MCF 10A (cell line): Measurements from ENCODE around the gene GAMT. TPM values are rescaled to one million over a fixed set of nuclear protein-coding genes. Genes with fewer than 3 reads are reported as not detected.

Experiments
- BruUV-seq: library from RNA; stranded (reverse); fragments of 400-500 nt; replicated peaks from 2 replicates; lab custom pipeline; 2021; lab: Mats Ljungman, UMichigan
- CTCF ChIA-PET: fragments of 300-600 bp; sonication (Branson Sonifier 250); formaldehyde crosslinking; extraction: SDS; loops from one replicate; lab custom pipeline; 2021; ENCODE audit warnings: antibody characterized with exemption, inconsistent platforms; lab: Yijun Ruan, JAX
- POLR2A ChIA-PET: fragments of 300-600, 350-650 bp; sonication (Branson Sonifier 250); formaldehyde crosslinking; extraction: SDS; loops from one replicate; lab custom pipeline; 2020; ENCODE audit warnings: antibody characterized with exemption, inconsistent platforms; lab: Yijun Ruan, JAX
- DNase-seq: peaks from one replicate; pipeline ENCODE4 v3.0.0-alpha.2; 2018; ENCODE audit not compliant: unreplicated experiment
- H3K27ac Mint-ChIP-seq: one replicate; pipeline ENCODE4 v1.8.0; 2022; ENCODE audit warnings: mild to moderate bottlenecking, low read depth, mixed read lengths; ENCODE audit not compliant: unreplicated experiment
- H3K27me3 Mint-ChIP-seq: one replicate; pipeline ENCODE4 v1.8.0; 2022; ENCODE audit warnings: mixed read lengths; ENCODE audit not compliant: insufficient read depth, unreplicated experiment
- H3K36me3 Mint-ChIP-seq: one replicate; pipeline ENCODE4 v1.8.0; 2022; ENCODE audit warnings: mild to moderate bottlenecking, moderate library complexity, mixed read lengths; ENCODE audit not compliant: insufficient read depth, unreplicated experiment
- H3K4me1 Mint-ChIP-seq: one replicate; pipeline ENCODE4 v1.8.0; 2022; ENCODE audit warnings: mixed read lengths; ENCODE audit not compliant: insufficient read depth, unreplicated experiment
- H3K4me3 Mint-ChIP-seq: one replicate; pipeline ENCODE4 v1.8.0; 2022; ENCODE audit warnings: mild to moderate bottlenecking, moderate library complexity, mixed read lengths; ENCODE audit not compliant: unreplicated experiment
- H3K9me3 Mint-ChIP-seq: one replicate; pipeline ENCODE4 v1.8.0; 2022; ENCODE audit warnings: mixed read lengths; ENCODE audit not compliant: unreplicated experiment
- CTCF ChIP-seq: fragments of 200-600 bp; IDR thresholded peaks from one replicate; pipeline ENCODE4 v1.8.0; 2022; ENCODE audit warnings: antibody characterized with exemption, mild to moderate bottlenecking; ENCODE audit not compliant: unreplicated experiment
- intact Hi-C: fragments of 100-400 bp; cut with micrococcal nuclease; formaldehyde crosslinking; loops from 2 replicates; pipeline ENCODE4 v1.14.1; 2022
- total RNA-seq: library from RNA; stranded (reverse); gene quantifications from 2 replicates; pipeline ENCODE4 v1.2.3, GENCODE V29; 2022

The GAMT gene
- total RNA-seq, 1 experiment from 2014 or later: 7.0 TPM

GRCh38 chr19:1379126-1379905 lies 22.0 kb downstream of the GAMT start:
- H3K4me1 Mint-ChIP-seq: peaks cover 2% of the 10 kb centered on the region
- H3K27ac Mint-ChIP-seq: no peak overlapping the region
- H3K4me3 Mint-ChIP-seq: no peak overlapping the region
- no peaks in the 10 kb centered on the region for H3K9me3 Mint-ChIP-seq
- POLR2A ChIA-PET: no interaction called here
- DNase-seq: no peak
- no peaks in the 10 kb centered on the region for H3K27me3 Mint-ChIP-seq
- no TSS peak for BruUV-seq
- peaks cover 29% of the 10 kb centered on the region for H3K36me3 Mint-ChIP-seq
- intact Hi-C loops: no loop called here
- TF ChIP-seq CTCF: no peak
- CTCF ChIA-PET: no interaction called here

- intact Hi-C loops: no loop called here
Observed at GRCh38 chr19:1377965-1378785, 23.2 kb downstream of the GAMT start.

GRCh38 chr19:1377176-1377964 lies 24.0 kb downstream of the GAMT start:
- ChIA-PET POLR2A (no interaction called here), CTCF (interaction anchor here (0.6 kb wide), 1 partner anchor 63 kb away, joined by 3 read pairs; no protein-coding TSS in a partner anchor)
- no TSS peak for BruUV-seq
- H3K9me3 Mint-ChIP-seq: no peaks in the 10 kb centered on the region
- no peaks in the 10 kb centered on the region for H3K4me1 Mint-ChIP-seq
- H3K4me3 Mint-ChIP-seq: no peak overlapping the region
- H3K27me3 Mint-ChIP-seq: no peaks in the 10 kb centered on the region
- peaks cover 22% of the 10 kb centered on the region for H3K36me3 Mint-ChIP-seq
- no peak for DNase-seq
- no peak for TF ChIP-seq CTCF
- intact Hi-C loops: no loop called here
- H3K27ac Mint-ChIP-seq: no peak overlapping the region

More at GRCh38 chr19:1377965-1378785, 23.2 kb downstream of the GAMT start:
- no peak overlapping the region for H3K27ac Mint-ChIP-seq
- DNase-seq: no peak
- peaks cover 22% of the 10 kb centered on the region for H3K36me3 Mint-ChIP-seq
- no peak for TF ChIP-seq CTCF
- H3K27me3 Mint-ChIP-seq: no peaks in the 10 kb centered on the region
- no peak overlapping the region for H3K4me3 Mint-ChIP-seq
- no peaks in the 10 kb centered on the region for H3K4me1 Mint-ChIP-seq
- CTCF ChIA-PET: interaction anchor here (0.6 kb wide), 1 partner anchor 64 kb away, joined by 3 read pairs; no protein-coding TSS in a partner anchor
- POLR2A ChIA-PET: no interaction called here
- no TSS peak for BruUV-seq
- no peaks in the 10 kb centered on the region for H3K9me3 Mint-ChIP-seq
